Activated CD8-positive, alpha-beta memory T cell treated with anti-CD3 and anti-CD28 coated beads, Interleukin-2, amount 10 ng/mL, durations not matched to agents 7 days and 5 days (primary cell): ENCODE results near the gene MAN1C1. TPM values are rescaled to one million over a fixed set of nuclear protein-coding genes. Genes with fewer than 3 reads are reported as not detected.

ENCODE experiments used
- ATAC-seq: fragments of 150-1000 bp; cut with Tn5 transposase; one replicate; pipeline ENCODE4 v1.10.0; 2021; ENCODE audit warnings: moderate library complexity
- CTCF ChIA-PET: fragments of 350-600 bp; sonication (Branson Sonifier 250); formaldehyde crosslinking; loops from one replicate; lab custom pipeline; 2021; ENCODE audit warnings: antibody characterized with exemption; lab: Charles Lee
- DNase-seq: peaks from one replicate; pipeline ENCODE4 v3.0.0-alpha.2; 2020
- H3K27ac Mint-ChIP-seq: one replicate; pipeline ENCODE4 v1.8.0; 2021; ENCODE audit warnings: mild to moderate bottlenecking, mixed read lengths
- H3K27me3 Mint-ChIP-seq: one replicate; pipeline ENCODE4 v1.8.0; 2021; ENCODE audit warnings: mixed read lengths
- H3K36me3 Mint-ChIP-seq: one replicate; pipeline ENCODE4 v1.8.0; 2021; ENCODE audit warnings: mild to moderate bottlenecking, mixed read lengths
- H3K4me1 Mint-ChIP-seq: one replicate; pipeline ENCODE4 v1.8.0; 2021; ENCODE audit warnings: mixed read lengths
- H3K4me3 Mint-ChIP-seq: one replicate; pipeline ENCODE4 v1.8.0; 2021; ENCODE audit warnings: mild to moderate bottlenecking, moderate library complexity, mixed read lengths
- H3K9me3 Mint-ChIP-seq: one replicate; pipeline ENCODE4 v1.8.0; 2022; ENCODE audit warnings: low read depth, mixed read lengths
- total RNA-seq, 2 experiments: library from RNA; stranded (reverse); gene quantifications; one replicate each; pipeline ENCODE4 v1.2.3, GENCODE V29; 2021

The MAN1C1 gene
- total RNA-seq, 2 experiments from 2014 or later: 15.5 to 20.0 TPM

- DNase-seq (no peak), ATAC-seq (no peak)
- Mint-ChIP-seq H3K4me1 (peaks cover 16% of the 10 kb centered on the region), H3K9me3 (peaks cover 4% of the 10 kb centered on the region), H3K27ac (no peak overlapping the region), H3K4me3 (no peak overlapping the region), H3K36me3 (peaks cover 4% of the 10 kb centered on the region), H3K27me3 (peaks cover 21% of the 10 kb centered on the region)
- CTCF ChIA-PET: interaction anchor here (1.3 to 1.6 kb wide), 2 partner anchors 9 to 106 kb away, joined by 3 to 4 read pairs; no protein-coding TSS in a partner anchor
Observed at GRCh38 chr1:25714372-25714931, 97.9 kb downstream of the MAN1C1 start.

GRCh38 chr1:25715888-25716287 lies 99.3 kb downstream of the MAN1C1 start:
- peaks cover 13% of the 10 kb centered on the region for H3K4me1 Mint-ChIP-seq
- H3K36me3 Mint-ChIP-seq: peaks cover 4% of the 10 kb centered on the region
- H3K9me3 Mint-ChIP-seq: peaks cover 4% of the 10 kb centered on the region
- CTCF ChIA-PET: interaction anchor here (1.4 kb wide), 1 partner anchor 39 kb away, joined by 3 read pairs; no protein-coding TSS in a partner anchor
- peaks cover 23% of the 10 kb centered on the region for H3K27me3 Mint-ChIP-seq
- DNase-seq (no peak), ATAC-seq (no peak)
- no peak overlapping the region for H3K27ac Mint-ChIP-seq
- no peak overlapping the region for H3K4me3 Mint-ChIP-seq

GRCh38 chr1:25716320-25716719 lies 99.7 kb downstream of the MAN1C1 start:
- H3K27me3 Mint-ChIP-seq: peaks cover 25% of the 10 kb centered on the region
- H3K36me3 Mint-ChIP-seq: peaks cover 4% of the 10 kb centered on the region
- H3K27ac Mint-ChIP-seq: no peak overlapping the region
- H3K4me3 Mint-ChIP-seq: no peak overlapping the region
- DNase-seq (no peak), ATAC-seq (no peak)
- peaks cover 9% of the 10 kb centered on the region for H3K4me1 Mint-ChIP-seq
- H3K9me3 Mint-ChIP-seq: peaks cover 4% of the 10 kb centered on the region
- CTCF ChIA-PET: interaction anchor here (1.4 kb wide), 1 partner anchor 39 kb away, joined by 3 read pairs; no protein-coding TSS in a partner anchor

- Mint-ChIP-seq H3K4me1 (no peaks in the 10 kb centered on the region), H3K27me3 (peaks cover 47% of the 10 kb centered on the region), H3K4me3 (no peak overlapping the region), H3K9me3 (peaks cover 4% of the 10 kb centered on the region), H3K27ac (no peak overlapping the region), H3K36me3 (peaks cover 4% of the 10 kb centered on the region)
- CTCF ChIA-PET: no interaction called here
- no peak for ATAC-seq
- DNase-seq: no peak
Observed at GRCh38 chr1:25718732-25719131, 102.1 kb downstream of the MAN1C1 start.

- DNase-seq (no peak), ATAC-seq (no peak)
- Mint-ChIP-seq H3K4me1 (no peaks in the 10 kb centered on the region), H3K9me3 (peaks cover 4% of the 10 kb centered on the region), H3K27ac (no peak overlapping the region), H3K36me3 (peaks cover 4% of the 10 kb centered on the region), H3K4me3 (no peak overlapping the region), H3K27me3 (peaks cover 56% of the 10 kb centered on the region)
- CTCF ChIA-PET: no interaction called here
Observed at GRCh38 chr1:25720624-25721023, 104.0 kb downstream of the MAN1C1 start.

- no peak for ATAC-seq
- DNase-seq: no peak
- peaks cover 75% of the 10 kb centered on the region for H3K27me3 Mint-ChIP-seq
- H3K4me3 Mint-ChIP-seq: no peak overlapping the region
- H3K9me3 Mint-ChIP-seq: no peaks in the 10 kb centered on the region
- H3K36me3 Mint-ChIP-seq: no peaks in the 10 kb centered on the region
- no peak overlapping the region for H3K27ac Mint-ChIP-seq
- H3K4me1 Mint-ChIP-seq: no peaks in the 10 kb centered on the region
- CTCF ChIA-PET: interaction anchor here (1.5 kb wide), 1 partner anchor 10 kb away, joined by 3 read pairs; no protein-coding TSS in a partner anchor
Observed at GRCh38 chr1:25723250-25723880, 106.8 kb downstream of the MAN1C1 start.

GRCh38 chr1:25724201-25724600 lies 107.6 kb downstream of the MAN1C1 start:
- no peaks in the 10 kb centered on the region for H3K9me3 Mint-ChIP-seq
- no peaks in the 10 kb centered on the region for H3K36me3 Mint-ChIP-seq
- H3K4me1 Mint-ChIP-seq: no peaks in the 10 kb centered on the region
- DNase-seq (no peak), ATAC-seq (no peak)
- peaks cover 80% of the 10 kb centered on the region for H3K27me3 Mint-ChIP-seq
- no peak overlapping the region for H3K4me3 Mint-ChIP-seq
- H3K27ac Mint-ChIP-seq: no peak overlapping the region
- CTCF ChIA-PET: interaction anchor here (1.3 kb wide), 1 partner anchor 50 kb away, joined by 3 read pairs; no protein-coding TSS in a partner anchor

GRCh38 chr1:25724966-25725365 lies 108.4 kb downstream of the MAN1C1 start:
- Mint-ChIP-seq H3K27ac (no peak overlapping the region), H3K4me3 (no peak overlapping the region), H3K9me3 (no peaks in the 10 kb centered on the region), H3K36me3 (no peaks in the 10 kb centered on the region), H3K4me1 (peaks cover 4% of the 10 kb centered on the region), H3K27me3 (peaks cover 86% of the 10 kb centered on the region)
- ATAC-seq (no peak), DNase-seq (no peak)
- CTCF ChIA-PET: interaction anchor here (1.3 kb wide), 1 partner anchor 50 kb away, joined by 3 read pairs; no protein-coding TSS in a partner anchor

GRCh38 chr1:25725482-25725881 lies 108.9 kb downstream of the MAN1C1 start:
- Mint-ChIP-seq H3K4me1 (peaks cover 9% of the 10 kb centered on the region), H3K36me3 (no peaks in the 10 kb centered on the region), H3K27me3 (peaks cover 90% of the 10 kb centered on the region), H3K4me3 (no peak overlapping the region), H3K9me3 (no peaks in the 10 kb centered on the region), H3K27ac (no peak overlapping the region)
- ATAC-seq: no peak
- CTCF ChIA-PET: interaction anchor here (1.3 kb wide), 1 partner anchor 49 kb away, joined by 3 read pairs; no protein-coding TSS in a partner anchor
- no peak for DNase-seq

- Mint-ChIP-seq H3K4me1 (peaks cover 20% of the 10 kb centered on the region), H3K9me3 (no peaks in the 10 kb centered on the region), H3K36me3 (peaks cover 1% of the 10 kb centered on the region), H3K4me3 (no peak overlapping the region), H3K27me3 (peaks cover 91% of the 10 kb centered on the region), H3K27ac (no peak overlapping the region)
- CTCF ChIA-PET: interaction anchor here (0.7 to 1.2 kb wide), 3 partner anchors 26 to 447 kb away, joined by 3 read pairs; no protein-coding TSS in a partner anchor
- ATAC-seq (no peak), DNase-seq (no peak)
Observed at GRCh38 chr1:25727088-25727487, 110.5 kb downstream of the MAN1C1 start.

GRCh38 chr1:25727635-25728286 lies 111.2 kb downstream of the MAN1C1 start:
- Mint-ChIP-seq H3K9me3 (no peaks in the 10 kb centered on the region), H3K4me1 (peaks cover 20% of the 10 kb centered on the region), H3K4me3 (no peak overlapping the region), H3K27ac (no peak overlapping the region), H3K27me3 (peaks cover 91% of the 10 kb centered on the region), H3K36me3 (peaks cover 1% of the 10 kb centered on the region)
- CTCF ChIA-PET: no interaction called here
- ATAC-seq: no peak
- DNase-seq: no peak

GRCh38 chr1:25728301-25728935 lies 111.8 kb downstream of the MAN1C1 start:
- no peaks in the 10 kb centered on the region for H3K9me3 Mint-ChIP-seq
- no peak overlapping the region for H3K27ac Mint-ChIP-seq
- H3K36me3 Mint-ChIP-seq: peaks cover 1% of the 10 kb centered on the region
- peaks cover 91% of the 10 kb centered on the region for H3K27me3 Mint-ChIP-seq
- ATAC-seq (no peak), DNase-seq (no peak)
- H3K4me1 Mint-ChIP-seq: peaks cover 20% of the 10 kb centered on the region
- H3K4me3 Mint-ChIP-seq: no peak overlapping the region
- CTCF ChIA-PET: interaction anchor here (1.2 kb wide), 1 partner anchor 10 kb away, joined by 3 read pairs; no protein-coding TSS in a partner anchor

- CTCF ChIA-PET: interaction anchor here (1.2 kb wide), 1 partner anchor 9 kb away, joined by 3 read pairs; no protein-coding TSS in a partner anchor
- Mint-ChIP-seq H3K4me1 (peaks cover 20% of the 10 kb centered on the region), H3K9me3 (no peaks in the 10 kb centered on the region), H3K27me3 (peaks cover 88% of the 10 kb centered on the region), H3K27ac (no peak overlapping the region), H3K36me3 (peaks cover 1% of the 10 kb centered on the region), H3K4me3 (no peak overlapping the region)
- no peak for DNase-seq
- ATAC-seq: no peak
Observed at GRCh38 chr1:25729045-25729444, 112.5 kb downstream of the MAN1C1 start.
